ENCODE measurements around the gene TUG1.

The TUG1 gene

GRCh38 chr22:31005535-31005934, 36.5 kb downstream of the TUG1 start:
- DNase-seq = no peak

GRCh38 chr22:31019191-31019930, 50.3 kb downstream of the TUG1 start:
- no peak for DNase-seq

DNA sequence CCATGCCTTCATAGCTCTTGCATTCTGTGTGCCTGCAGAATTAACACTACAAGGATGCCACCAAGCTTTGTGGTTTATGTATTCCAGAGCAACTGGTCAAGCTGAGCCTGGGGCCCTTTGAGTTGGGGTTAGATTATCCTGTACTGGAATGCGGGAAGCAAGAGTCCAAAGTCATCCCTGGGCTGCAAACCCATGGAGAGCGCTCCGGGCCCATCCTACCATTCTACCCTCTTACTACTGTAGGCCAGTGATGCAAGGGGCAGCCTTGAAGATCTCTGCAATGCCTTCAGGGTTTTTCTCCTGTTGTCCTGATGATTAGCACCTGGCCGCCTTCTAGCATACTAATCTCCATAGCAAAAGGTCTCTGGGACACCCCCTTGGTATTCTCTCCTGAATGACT, 51.3 kb downstream of the TUG1 start:
- DNase-seq = no peak

DNA sequence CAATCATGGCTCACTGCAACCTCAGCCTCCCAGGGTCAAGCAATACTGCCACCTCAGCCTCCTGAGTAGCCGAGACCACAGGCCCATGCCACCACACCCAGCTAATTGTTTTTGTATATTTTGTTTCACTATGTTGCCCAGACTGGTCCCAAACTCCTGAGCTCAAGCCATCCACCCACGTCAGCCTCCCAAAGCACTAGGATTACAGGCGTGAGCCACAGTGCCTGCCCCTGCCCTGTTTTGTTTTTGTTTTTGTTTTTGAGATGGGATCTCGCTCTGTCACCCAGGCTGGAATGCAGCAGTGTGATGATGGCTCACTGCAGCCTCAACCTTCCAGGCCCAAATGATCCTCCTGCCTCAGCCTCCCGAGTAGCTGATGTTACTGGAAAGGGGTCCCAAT, 53.5 kb downstream of the TUG1 start:
- no peak for DNase-seq

Data from retina (tissue), 1 donor.